ENCODE data around the gene SPTSSA.
A peak's percentile ranks its signal among the peaks of the same experiment; 100 is the strongest.
"Not testable (repeated sequence)": the region's sequence is repeated elsewhere in the genome, so short reads cannot be mapped to it uniquely, and the experiment has no call there.

Gene SPTSSA

GRCh38 chr14:34470319-34470718, 8.3 kb upstream of the SPTSSA start:
- DNase-seq: no peak

GRCh38 chr14:34466691-34467090, 4.7 kb upstream of the SPTSSA start:
- DNase-seq: no peak

- peak; percentile 16 for DNase-seq
Observed at GRCh38 chr14:34465069-34465859, 3.2 kb upstream of the SPTSSA start.

- no peak for DNase-seq
Observed at GRCh38 chr14:34463598-34463961, 1.5 kb upstream of the SPTSSA start.

- DNase-seq: peak; percentile 7
Observed at GRCh38 chr14:34461334-34462131, 507 bp downstream of the SPTSSA start.

- DNase-seq: no peak
Observed at GRCh38 chr14:34460841-34461240, 1.2 kb downstream of the SPTSSA start.

- DNase-seq: no peak
Observed at GRCh38 chr14:34460295-34460694, 1.7 kb downstream of the SPTSSA start.

- DNase-seq: no peak
Observed at GRCh38 chr14:34457186-34457585, 4.9 kb downstream of the SPTSSA start.

- no peak for DNase-seq
Observed at GRCh38 chr14:34453226-34453625, 8.8 kb downstream of the SPTSSA start.

- DNase-seq: no peak
Observed at GRCh38 chr14:34452258-34452822, 9.7 kb downstream of the SPTSSA start.

GRCh38 chr14:34450958-34451357, 11.1 kb downstream of the SPTSSA start:
- no peak for DNase-seq

GRCh38 chr14:34450542-34450915, 11.5 kb downstream of the SPTSSA start:
- DNase-seq: no peak

GRCh38 chr14:34449819-34450541, 12.1 kb downstream of the SPTSSA start:
- no peak for DNase-seq

GRCh38 chr14:34439090-34439489, 22.9 kb downstream of the SPTSSA start:
- DNase-seq: no peak

GRCh38 chr14:34438438-34438837, 23.6 kb downstream of the SPTSSA start:
- DNase-seq: no peak

GRCh38 chr14:34437729-34438080, 24.3 kb downstream of the SPTSSA start:
- DNase-seq: no peak

GRCh38 chr14:34436960-34437728, 24.9 kb downstream of the SPTSSA start:
- DNase-seq: no peak

- DNase-seq: no peak
Observed at GRCh38 chr14:34436118-34436905, 25.7 kb downstream of the SPTSSA start.

- DNase-seq: no peak
Observed at GRCh38 chr14:34433957-34434356, 28.1 kb downstream of the SPTSSA start.

- DNase-seq: not testable (repeated sequence)
Observed at GRCh38 chr14:34428102-34428466, 34.0 kb downstream of the SPTSSA start.
